Mucosa of rectum (tissue), 2 donors: ENCODE measurements around the gene PRR5L.

Source experiments
- H3K27ac ChIP-seq, 2 donors: one replicate each; pipeline ENCODE4 v1.7.0; 2013; ENCODE audit warnings: inconsistent platforms in 2 of 2, low read depth in 2 of 2, low read length in 2 of 2
- H3K27me3 ChIP-seq, 2 donors: one replicate each; pipeline ENCODE4 v1.7.0; 2013; ENCODE audit warnings: low read length in 2 of 2; ENCODE audit not compliant: control insufficient read depth in 2 of 2, insufficient read depth in 2 of 2
- H3K36me3 ChIP-seq, 2 donors: one replicate each; pipeline ENCODE4 v1.7.0; 2013; ENCODE audit warnings: low read length in 2 of 2; ENCODE audit not compliant: control insufficient read depth in 2 of 2, insufficient read depth in 2 of 2
- H3K4me1 ChIP-seq, 2 donors: one replicate each; pipeline ENCODE4 v1.7.0; 2013; ENCODE audit warnings: low read length in 2 of 2, mild to moderate bottlenecking in 1 of 2; ENCODE audit not compliant: control insufficient read depth in 2 of 2, insufficient read depth in 2 of 2
- H3K4me3 ChIP-seq, 2 donors: one replicate each; pipeline ENCODE4 v1.7.0; 2013; ENCODE audit warnings: low read length in 2 of 2
- H3K9ac ChIP-seq, 2 donors: one replicate each; pipeline ENCODE4 v1.7.0; 2013; ENCODE audit warnings: low read length in 2 of 2, low read depth in 1 of 2, mild to moderate bottlenecking in 1 of 2
- H3K9me3 ChIP-seq, 2 donors: one replicate each; pipeline ENCODE4 v1.7.0; 2013; ENCODE audit warnings: low read length in 2 of 2; ENCODE audit not compliant: control insufficient read depth in 2 of 2
- donor health status: healthy.
- donor health status: Normal muscosa, but diverticular disease.

The PRR5L gene

GRCh38 chr11:36426226-36426848 is 130.2 kb downstream of the PRR5L start:
- no peak overlapping the region for H3K27ac ChIP-seq
- peaks cover 0 to 3% of the 10 kb centered on the region in 2 donors for H3K4me1 ChIP-seq
- peaks cover 55 to 69% of the 10 kb centered on the region in 2 donors for H3K36me3 ChIP-seq
- no peaks in the 10 kb centered on the region for H3K9me3 ChIP-seq
- no peak overlapping the region for H3K9ac ChIP-seq
- H3K4me3 ChIP-seq = no peak overlapping the region
- no peaks in the 10 kb centered on the region for H3K27me3 ChIP-seq

GRCh38 chr11:36427079-36427478 is 131.0 kb downstream of the PRR5L start:
- Histone ChIP-seq H3K9me3 (no peaks in the 10 kb centered on the region), H3K27ac (no peak overlapping the region), H3K36me3 (peaks cover 58 to 73% of the 10 kb centered on the region in 2 donors), H3K4me3 (no peak overlapping the region), H3K9ac (no peak overlapping the region), H3K4me1 (peaks cover 0 to 3% of the 10 kb centered on the region in 2 donors), H3K27me3 (no peaks in the 10 kb centered on the region)

DNA sequence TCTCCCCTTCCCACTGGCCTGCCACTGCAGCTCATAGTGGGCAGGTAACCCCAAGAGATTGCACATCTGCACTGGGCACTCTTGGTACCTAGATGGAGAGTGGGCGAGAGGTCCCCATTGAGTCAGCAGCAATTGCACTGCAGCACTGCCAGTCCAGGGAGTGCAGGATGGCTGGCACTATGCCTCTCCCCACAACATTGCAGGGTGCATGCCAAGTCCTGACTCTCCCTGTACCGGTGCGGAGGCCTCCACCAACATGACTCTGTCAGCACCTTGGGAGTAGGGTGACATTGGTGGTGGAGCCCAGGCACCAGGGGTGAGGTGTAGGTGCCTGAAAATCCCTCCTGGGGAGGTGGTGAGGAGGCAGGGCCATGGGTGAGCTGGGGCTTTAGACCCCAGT is 131.8 kb downstream of the PRR5L start:
- no peak overlapping the region for H3K27ac ChIP-seq

DNA sequence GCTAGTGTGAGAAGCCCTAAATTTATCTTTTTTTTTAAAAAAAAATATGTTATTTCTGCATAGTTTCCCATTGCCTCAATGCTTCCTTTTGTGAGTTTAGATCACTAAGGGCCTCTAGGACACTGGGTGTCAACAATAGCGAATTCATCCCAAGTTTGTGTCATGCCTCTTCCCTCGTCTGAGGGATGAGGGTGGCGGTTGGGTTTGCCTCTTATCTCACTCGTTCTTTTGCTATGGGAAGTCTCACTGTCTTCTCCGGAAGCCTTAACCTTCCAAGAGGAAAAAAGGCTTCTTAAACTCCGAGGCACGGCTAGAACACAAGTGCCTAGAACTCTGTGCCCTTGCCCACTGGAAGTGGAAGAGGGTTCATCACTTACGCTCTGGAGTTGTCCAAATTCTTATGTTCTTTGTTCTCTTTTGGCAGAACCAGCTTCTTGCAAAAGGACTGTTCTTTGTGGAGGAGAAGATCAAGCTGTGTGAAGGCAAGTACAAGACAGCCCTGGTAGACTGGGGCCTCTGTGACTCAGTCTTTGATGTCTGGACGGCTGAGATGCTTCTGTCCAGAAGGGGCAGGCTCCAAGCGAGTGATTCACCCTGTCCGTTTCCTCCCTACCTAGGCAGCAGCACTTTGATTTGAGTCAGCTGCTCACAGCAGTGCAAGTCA is 135.5 kb downstream of the PRR5L start:
- peaks cover 62 to 71% of the 10 kb centered on the region in 2 donors for H3K36me3 ChIP-seq
- H3K9me3 ChIP-seq = no peaks in the 10 kb centered on the region
- H3K27ac ChIP-seq = no peak overlapping the region
- H3K4me1 ChIP-seq = peaks cover 0 to 3% of the 10 kb centered on the region in 2 donors
- no peaks in the 10 kb centered on the region for H3K27me3 ChIP-seq
- no peak overlapping the region for H3K4me3 ChIP-seq
- H3K9ac ChIP-seq = no peak overlapping the region

More for the DNA sequence above, 131.8 kb downstream of the PRR5L start:
- Histone ChIP-seq H3K36me3 (peaks cover 59 to 68% of the 10 kb centered on the region in 2 donors), H3K4me1 (peaks cover 0 to 3% of the 10 kb centered on the region in 2 donors), H3K9ac (no peak overlapping the region), H3K27me3 (no peaks in the 10 kb centered on the region), H3K9me3 (no peaks in the 10 kb centered on the region), H3K4me3 (no peak overlapping the region)

- peaks cover 63 to 72% of the 10 kb centered on the region in 2 donors for H3K36me3 ChIP-seq
- no peak overlapping the region for H3K27ac ChIP-seq
- no peaks in the 10 kb centered on the region for H3K4me1 ChIP-seq
- H3K4me3 ChIP-seq = no peak overlapping the region
- no peaks in the 10 kb centered on the region for H3K9me3 ChIP-seq
- no peaks in the 10 kb centered on the region for H3K27me3 ChIP-seq
- H3K9ac ChIP-seq = no peak overlapping the region
These were observed 136.0 kb downstream of the PRR5L start for GRCh38 chr11:36432093-36432469.

GRCh38 chr11:36432738-36433137 is 136.7 kb downstream of the PRR5L start:
- H3K9ac ChIP-seq = no peak overlapping the region
- no peaks in the 10 kb centered on the region for H3K9me3 ChIP-seq
- no peaks in the 10 kb centered on the region for H3K27me3 ChIP-seq
- peaks cover 63 to 69% of the 10 kb centered on the region in 2 donors for H3K36me3 ChIP-seq
- H3K4me1 ChIP-seq = no peaks in the 10 kb centered on the region
- no peak overlapping the region for H3K4me3 ChIP-seq
- no peak overlapping the region for H3K27ac ChIP-seq

- H3K36me3 ChIP-seq = peaks cover 74 to 82% of the 10 kb centered on the region in 2 donors
- no peaks in the 10 kb centered on the region for H3K27me3 ChIP-seq
- H3K27ac ChIP-seq = no peak overlapping the region
- no peak overlapping the region for H3K4me3 ChIP-seq
- H3K4me1 ChIP-seq = no peaks in the 10 kb centered on the region
- H3K9me3 ChIP-seq = no peaks in the 10 kb centered on the region
- H3K9ac ChIP-seq = no peak overlapping the region
These were observed 140.0 kb downstream of the PRR5L start for GRCh38 chr11:36436064-36436463.

GRCh38 chr11:36436589-36436988 is 140.5 kb downstream of the PRR5L start:
- H3K27me3 ChIP-seq = no peaks in the 10 kb centered on the region
- no peak overlapping the region for H3K4me3 ChIP-seq
- no peaks in the 10 kb centered on the region for H3K4me1 ChIP-seq
- peaks cover 70 to 81% of the 10 kb centered on the region in 2 donors for H3K36me3 ChIP-seq
- H3K27ac ChIP-seq = no peak overlapping the region
- no peaks in the 10 kb centered on the region for H3K9me3 ChIP-seq
- no peak overlapping the region for H3K9ac ChIP-seq

- no peak overlapping the region for H3K4me3 ChIP-seq
- H3K4me1 ChIP-seq = no peaks in the 10 kb centered on the region
- H3K27ac ChIP-seq = no peak overlapping the region
- no peak overlapping the region for H3K9ac ChIP-seq
- peaks cover 64 to 73% of the 10 kb centered on the region in 2 donors for H3K36me3 ChIP-seq
- H3K27me3 ChIP-seq = no peaks in the 10 kb centered on the region
- no peaks in the 10 kb centered on the region for H3K9me3 ChIP-seq
These were observed 141.3 kb downstream of the PRR5L start for GRCh38 chr11:36437413-36437812.

DNA sequence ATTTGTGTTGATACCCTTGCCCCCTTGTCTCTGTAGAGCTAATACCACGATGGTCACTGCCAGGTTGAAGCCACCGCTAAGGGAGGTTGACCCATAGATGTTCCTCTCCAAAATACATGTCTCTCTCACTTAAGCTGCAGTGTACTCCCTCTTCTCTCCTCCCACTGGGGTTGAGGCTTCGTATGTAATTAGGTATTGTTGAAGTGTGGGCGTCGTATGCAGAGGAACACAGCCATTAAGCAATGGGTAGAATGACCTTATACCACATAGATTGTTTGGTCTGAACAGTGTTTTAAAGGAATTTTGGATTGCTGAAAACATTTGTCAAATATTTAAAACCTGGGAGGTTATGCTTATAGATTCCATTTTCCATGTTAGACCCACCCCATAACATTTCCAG is 142.0 kb downstream of the PRR5L start:
- Histone ChIP-seq H3K27me3 (no peaks in the 10 kb centered on the region), H3K4me3 (no peak overlapping the region), H3K9ac (no peak overlapping the region), H3K36me3 (peaks cover 65 to 73% of the 10 kb centered on the region in 2 donors), H3K9me3 (no peaks in the 10 kb centered on the region), H3K27ac (no peak overlapping the region), H3K4me1 (no peaks in the 10 kb centered on the region)
